Measurements from ENCODE around the gene COMT.

The COMT gene

DNA sequence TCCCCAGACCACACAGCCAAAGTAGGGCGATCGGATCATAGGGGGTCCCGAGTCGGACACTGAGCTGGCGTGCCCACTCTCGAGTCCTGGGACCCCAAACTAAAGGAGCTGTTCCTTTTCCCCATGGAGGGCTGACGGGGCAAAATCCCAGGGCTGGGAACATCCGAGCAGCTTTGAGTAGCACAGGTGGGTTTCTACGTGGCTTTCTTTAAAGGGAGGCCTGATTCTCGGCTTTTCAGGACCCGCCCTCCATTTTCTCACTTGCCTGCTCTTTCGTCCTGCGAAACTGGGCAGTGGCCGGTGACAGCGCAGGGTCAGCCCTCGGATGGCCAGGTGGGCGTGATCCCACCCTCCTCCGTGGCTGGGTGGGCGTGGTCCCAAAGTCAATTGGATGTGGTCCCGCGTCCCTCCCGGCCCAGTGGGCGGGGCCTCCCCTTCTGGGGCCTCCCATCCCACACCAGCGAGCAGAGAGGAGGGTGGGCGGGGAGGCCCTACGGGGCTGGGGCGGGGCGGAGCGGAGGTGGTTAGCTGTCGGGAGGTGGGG is 17.5 kb downstream of the COMT start:
- no peak for DNase-seq

DNA sequence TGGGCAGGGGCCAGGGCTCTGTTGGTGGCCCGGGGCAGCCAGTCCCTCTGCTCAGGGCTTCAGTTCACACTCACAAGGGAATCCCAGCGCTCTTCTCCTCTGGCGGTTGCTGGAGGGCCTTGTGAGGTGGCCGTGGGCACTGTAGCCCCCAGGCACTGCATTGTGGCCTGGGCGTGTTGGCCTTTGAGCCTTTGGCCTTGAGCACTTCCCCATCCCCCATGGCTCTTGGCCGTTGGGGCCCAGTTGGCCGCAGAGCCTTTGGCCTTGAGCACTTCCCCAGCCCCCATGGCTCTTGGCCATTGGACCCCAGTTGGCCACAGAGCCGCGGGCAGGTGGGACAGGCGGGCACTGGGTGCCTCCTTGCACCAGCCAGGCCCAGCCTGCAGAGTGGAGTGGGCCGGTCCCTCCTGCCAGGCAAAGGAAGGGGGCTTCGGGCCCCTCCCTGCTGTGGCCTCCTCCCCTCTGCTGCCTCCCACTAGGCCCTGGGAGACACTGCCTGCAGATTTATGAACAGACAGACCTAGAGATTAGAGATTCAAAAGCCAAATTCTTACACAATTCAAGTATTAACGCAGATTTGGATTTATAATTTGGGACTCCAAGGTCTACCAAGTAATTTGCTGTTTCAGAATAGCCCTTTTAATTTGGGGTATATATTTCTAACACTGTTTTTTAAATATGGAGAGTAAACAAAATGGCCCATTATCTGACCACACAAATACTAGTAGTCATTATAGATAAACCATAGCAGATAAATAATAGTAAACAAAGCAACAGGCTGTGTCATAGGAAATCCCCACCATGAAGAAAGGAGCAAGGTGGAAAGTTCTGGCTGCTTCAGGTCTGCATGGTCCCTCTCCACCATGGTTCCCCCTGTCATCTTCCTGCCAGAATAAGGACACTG is 18.3 kb downstream of the COMT start:
- no peak for DNase-seq

DNA sequence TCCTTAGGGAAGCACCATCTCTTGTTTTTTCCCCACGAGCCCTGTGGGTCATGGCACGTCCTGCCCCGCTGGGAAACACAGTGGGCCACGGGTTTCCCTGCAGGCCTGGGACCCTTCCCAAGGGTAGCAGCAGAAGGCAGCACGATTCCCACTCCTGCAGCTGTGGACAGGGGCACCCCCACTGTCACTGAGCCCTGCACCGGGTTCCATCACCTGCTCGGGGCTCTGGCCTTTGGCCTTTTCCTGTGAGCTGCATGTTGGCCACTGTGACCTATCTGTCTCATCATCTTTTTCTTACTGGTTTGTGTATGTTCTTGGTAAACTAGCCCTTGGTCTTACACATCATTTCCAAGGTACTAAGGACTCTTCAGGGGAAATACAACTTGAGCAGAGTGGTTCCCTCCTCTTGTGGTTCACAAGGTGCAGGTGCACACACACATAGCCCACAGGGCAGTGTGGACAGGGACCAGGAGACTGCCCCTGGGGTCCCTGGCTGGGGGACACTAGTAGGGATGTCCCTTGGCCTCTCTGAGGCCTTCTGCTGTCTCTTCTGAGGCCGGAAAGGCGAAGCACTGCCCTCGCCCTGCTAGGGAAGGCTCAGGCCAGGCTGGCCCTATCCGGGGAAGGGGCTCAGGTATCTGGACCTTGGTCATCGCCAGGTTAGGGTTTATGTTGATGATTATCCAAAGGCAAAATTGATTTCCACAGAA is 19.1 kb downstream of the COMT start:
- DNase-seq = no peak

DNA sequence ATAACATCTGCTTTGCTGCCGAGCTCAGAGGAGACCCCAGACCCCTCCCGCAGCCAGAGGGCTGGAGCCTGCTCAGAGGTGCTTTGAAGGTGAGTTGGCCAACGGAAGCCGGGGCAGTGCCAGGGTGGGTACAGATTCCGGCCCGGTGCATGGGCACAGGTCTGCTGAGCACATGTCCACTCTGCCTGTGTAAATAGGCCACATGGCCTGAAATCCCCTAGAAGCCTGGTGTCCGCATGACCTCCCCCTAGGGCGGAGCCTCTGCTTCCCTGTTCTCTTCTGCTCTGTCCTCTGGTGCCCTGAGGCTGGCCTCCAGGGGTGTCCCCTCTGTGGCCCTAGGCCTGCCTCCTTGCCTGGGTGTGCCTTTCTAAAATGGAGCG is 19.6 kb downstream of the COMT start:
- no peak for DNase-seq

DNA sequence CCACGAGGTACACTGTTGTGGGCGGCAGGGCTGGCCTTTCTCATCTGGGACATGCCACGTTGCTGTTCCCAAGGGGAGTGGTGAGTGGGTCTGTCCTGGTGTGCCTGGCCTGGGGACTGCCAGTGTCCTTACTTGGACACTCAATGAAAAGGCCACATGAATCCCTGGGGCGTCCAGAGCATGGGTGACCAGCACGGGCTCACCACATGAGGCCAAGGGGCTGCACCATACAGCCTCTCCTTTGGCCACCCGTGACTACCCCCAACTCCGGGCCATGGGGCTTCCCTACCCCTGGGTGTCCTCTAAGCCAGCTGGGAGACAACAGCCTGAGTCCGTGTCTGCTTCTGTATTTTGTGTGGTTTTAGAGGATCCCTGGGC is 20.3 kb downstream of the COMT start:
- no peak for DNase-seq

DNA sequence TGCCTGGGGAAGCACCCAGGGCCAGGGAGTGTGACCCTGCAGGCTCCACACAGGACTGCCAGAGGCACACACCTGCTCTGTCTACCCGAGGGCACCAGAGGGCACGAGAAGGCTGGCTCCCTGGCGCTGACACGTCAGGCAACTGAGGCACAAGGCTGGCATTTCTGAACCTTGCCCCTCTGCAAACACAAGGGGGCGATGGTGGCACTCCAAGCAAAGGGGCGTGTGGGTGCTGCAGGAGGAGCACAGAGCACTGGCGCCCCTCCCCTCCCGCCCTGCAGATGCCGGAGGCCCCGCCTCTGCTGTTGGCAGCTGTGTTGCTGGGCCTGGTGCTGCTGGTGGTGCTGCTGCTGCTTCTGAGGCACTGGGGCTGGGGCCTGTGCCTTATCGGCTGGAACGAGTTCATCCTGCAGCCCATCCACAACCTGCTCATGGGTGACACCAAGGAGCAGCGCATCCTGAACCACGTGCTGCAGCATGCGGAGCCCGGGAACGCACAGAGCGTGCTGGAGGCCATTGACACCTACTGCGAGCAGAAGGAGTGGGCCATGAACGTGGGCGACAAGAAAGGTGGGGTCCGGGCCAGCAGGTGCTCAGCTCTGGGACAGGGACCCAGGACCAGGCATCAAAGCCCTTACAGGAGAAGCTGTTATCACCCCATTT is 20.8 kb downstream of the COMT start:
- DNase-seq = peak; percentile 54

DNA sequence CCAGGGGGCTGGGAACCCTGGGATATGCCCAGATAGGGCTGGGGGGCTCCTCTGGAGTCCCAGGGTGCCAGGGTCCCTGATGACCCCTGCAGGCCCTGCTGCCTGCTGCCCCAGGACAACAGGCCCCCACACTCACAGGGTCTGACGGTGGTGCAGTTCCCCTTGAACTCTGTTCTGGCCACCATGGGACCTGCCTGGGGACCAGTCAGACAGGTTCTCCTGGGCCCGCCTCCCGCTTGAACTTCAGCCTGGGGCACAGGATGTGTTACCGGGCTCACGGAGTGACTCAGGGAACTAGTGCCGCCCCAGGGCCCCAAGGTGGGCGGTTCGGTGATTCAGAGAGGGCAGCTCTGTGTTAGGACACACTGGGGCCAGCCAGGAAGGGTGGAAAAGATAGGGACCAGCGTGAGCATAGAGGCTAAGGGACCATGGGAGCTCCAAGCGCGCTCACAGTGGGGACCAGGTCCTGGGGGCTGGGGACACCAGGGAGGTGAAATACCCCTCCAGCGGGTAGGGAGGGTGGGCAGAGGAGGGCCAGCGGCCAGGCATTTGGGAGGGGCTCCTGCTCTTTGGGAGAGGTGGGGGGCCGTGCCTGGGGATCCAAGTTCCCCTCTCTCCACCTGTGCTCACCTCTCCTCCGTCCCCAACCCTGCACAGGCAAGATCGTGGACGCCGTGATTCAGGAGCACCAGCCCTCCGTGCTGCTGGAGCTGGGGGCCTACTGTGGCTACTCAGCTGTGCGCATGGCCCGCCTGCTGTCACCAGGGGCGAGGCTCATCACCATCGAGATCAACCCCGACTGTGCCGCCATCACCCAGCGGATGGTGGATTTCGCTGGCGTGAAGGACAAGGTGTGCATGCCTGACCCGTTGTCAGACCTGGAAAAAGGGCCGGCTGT is 21.6 kb downstream of the COMT start:
- DNase-seq = no peak

DNA sequence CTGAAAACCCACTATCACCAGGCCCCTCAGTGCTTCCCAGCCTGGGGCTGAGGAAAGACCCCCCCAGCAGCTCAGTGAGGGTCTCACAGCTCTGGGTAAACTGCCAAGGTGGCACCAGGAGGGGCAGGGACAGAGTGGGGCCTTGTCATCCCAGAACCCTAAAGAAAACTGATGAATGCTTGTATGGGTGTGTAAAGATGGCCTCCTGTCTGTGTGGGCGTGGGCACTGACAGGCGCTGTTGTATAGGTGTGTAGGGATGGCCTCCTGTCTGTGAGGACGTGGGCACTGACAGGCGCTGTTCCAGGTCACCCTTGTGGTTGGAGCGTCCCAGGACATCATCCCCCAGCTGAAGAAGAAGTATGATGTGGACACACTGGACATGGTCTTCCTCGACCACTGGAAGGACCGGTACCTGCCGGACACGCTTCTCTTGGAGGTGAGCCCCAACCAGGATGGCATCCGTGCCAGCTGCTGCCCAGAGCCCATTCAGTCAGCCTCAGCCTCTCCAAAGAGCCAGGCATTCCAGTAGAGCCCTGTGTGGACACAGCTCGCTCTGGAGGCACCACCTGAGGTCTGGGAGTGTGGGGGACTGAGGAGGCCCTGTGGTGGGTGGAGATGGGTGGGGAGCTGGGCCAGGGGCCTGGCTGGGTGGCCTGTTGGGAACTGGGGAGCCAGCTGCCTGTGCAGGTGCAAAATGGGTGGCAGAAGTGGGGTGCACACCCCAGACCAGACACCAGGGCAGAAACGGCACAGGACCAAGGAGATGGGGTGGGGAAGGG is 22.5 kb downstream of the COMT start:
- DNase-seq = no peak

DNA sequence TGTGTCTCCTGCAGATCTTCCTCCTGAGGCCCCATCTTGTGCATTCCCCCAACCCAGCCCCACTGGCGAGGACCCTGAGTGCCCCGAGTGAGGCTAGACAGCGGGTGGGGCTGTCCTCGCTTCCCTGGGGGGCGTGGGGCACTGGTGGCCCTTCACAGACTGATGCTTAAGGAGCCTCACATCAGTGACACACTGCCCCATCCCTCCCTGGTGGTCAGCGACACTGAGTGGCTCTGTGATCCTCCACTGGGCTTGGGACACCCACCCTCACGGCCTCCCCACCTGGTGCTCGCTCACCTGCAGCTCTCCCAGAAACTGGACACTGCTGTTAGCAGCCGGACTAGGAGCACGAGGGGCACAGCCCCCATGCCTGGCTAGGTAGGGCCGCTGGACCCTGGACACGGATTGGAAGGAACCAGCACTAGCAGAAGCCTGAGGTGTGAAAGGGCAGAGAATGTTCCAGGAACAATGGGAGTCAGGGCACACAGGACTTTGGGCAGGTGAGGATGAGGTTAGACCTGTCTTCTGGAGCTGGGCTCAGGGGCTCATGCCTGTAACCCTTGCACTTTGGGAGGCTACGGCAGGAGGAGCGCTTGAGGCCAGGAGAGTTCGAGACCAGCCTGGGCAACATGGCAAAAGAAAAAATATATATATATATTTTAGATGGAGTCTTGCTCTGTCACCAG is 23.3 kb downstream of the COMT start:
- DNase-seq = no peak

DNA sequence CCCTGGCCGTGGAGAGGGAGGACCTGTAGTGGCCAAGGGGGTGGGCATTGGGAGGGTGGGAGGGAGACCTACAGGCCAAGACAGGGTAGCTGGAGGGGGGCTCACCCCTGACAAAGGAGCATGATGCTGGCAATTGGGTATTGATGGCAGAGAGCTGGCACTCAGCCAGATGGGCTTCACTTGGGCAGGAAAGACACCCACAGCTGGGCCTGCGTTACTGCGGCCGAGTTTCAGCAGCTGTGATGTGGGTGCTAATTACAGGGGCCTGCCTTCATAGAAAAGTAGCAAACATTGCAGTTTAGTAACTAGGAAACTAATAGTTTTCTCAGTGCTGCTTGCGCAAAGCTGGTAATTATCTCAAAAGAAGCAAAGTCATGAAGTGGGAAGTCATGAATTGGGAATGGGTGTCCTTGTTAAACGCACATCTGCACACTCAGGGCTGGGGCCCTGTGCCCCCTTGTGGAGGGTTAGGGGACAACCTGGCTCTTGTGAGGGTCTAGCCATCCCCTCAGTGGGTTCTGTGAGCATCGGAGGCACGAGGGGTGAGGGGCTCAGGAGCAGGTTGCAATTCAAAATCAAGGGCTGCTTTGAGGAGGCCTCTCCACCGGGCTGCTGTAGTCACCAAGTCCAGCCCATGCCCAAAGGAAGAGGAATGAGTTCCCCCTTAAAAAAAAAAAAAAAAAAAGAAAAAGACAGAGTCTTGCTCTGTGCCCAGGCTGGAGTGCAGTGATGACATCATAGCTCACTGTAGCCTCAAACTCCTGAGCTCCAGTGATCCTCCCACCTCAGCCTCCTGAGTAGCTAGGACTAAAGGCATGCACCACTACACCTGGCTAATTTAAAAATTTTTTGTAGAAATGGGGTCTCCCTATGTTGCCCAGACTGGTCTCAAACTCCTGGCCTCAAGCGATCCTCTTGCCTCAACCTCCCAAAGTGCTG is 24.5 kb downstream of the COMT start:
- no peak for DNase-seq

DNA sequence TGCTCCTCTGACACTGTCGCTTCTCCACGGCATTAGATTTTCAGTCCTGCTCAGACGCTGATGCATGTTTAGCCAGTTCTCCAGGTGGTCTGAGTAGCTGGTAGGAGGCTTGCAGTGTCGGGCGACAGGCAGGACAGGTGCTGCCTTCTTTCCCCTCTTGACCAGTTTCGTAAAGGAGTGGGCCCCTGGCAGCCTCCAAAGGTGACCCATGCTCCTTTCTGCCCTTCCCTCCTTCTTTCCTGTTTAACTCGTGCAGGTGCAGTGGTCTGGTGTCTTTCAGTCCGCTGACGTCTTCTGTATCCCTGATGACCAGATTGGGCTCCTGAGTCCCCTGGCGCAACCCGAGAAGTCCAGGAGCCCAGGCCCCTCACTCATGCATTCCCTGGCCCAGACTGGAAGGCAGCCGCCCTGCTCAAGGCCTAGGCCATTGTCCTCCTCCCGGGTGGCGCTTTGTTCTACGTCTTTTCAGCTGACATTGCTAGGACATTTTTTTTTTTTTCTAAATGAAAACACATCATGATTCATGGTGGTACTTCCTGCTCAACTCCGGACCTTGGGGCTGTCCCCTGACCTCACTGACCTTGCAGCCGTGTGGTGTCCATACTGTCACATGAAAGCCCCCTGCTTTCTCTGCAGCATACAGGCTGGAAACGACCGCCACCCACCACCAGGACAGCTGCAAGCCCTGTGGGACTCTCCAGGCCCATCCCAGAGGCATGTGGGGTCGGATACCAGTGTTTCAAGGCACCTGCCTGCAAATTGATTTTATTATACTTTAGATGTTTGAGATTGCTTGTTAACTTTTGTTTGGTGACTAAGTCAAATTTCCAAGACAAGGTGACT is 25.6 kb downstream of the COMT start:
- no peak for DNase-seq

DNA sequence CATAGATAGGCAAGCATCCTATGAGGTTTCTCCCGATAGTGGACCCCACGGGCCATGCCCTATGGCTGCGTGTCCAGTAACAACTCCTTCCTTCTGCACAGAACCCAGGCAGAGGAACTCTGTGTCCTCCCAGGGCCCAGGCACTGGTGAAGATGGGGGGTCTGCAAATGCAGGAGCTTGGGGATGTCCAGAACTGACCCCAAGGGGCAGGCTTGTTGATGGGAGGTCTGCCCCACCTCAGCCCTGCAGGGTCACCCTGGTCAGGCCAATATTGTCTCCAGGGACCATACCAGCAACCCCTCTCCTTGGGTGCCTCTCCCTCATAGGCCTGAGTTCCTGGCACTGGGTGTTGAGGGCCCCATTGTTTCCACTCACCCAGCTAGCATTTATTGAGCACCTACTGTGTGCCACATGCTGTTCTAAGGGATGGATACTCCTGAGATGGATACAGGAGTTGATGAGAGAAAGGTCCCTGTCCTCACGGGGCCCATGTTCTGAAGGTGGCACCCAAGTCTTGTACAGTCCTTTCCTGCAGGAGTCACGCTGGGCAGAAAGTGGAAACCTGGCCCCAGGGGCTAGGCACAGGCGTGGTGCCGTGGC is 26.4 kb downstream of the COMT start:
- DNase-seq = no peak

DNA sequence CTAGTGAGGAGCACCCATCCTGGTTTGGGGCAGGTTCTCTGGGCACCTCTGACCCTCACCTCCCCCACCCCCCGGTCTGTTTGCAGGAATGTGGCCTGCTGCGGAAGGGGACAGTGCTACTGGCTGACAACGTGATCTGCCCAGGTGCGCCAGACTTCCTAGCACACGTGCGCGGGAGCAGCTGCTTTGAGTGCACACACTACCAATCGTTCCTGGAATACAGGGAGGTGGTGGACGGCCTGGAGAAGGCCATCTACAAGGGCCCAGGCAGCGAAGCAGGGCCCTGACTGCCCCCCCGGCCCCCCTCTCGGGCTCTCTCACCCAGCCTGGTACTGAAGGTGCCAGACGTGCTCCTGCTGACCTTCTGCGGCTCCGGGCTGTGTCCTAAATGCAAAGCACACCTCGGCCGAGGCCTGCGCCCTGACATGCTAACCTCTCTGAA is 26.9 kb downstream of the COMT start:
- DNase-seq = no peak

DNA sequence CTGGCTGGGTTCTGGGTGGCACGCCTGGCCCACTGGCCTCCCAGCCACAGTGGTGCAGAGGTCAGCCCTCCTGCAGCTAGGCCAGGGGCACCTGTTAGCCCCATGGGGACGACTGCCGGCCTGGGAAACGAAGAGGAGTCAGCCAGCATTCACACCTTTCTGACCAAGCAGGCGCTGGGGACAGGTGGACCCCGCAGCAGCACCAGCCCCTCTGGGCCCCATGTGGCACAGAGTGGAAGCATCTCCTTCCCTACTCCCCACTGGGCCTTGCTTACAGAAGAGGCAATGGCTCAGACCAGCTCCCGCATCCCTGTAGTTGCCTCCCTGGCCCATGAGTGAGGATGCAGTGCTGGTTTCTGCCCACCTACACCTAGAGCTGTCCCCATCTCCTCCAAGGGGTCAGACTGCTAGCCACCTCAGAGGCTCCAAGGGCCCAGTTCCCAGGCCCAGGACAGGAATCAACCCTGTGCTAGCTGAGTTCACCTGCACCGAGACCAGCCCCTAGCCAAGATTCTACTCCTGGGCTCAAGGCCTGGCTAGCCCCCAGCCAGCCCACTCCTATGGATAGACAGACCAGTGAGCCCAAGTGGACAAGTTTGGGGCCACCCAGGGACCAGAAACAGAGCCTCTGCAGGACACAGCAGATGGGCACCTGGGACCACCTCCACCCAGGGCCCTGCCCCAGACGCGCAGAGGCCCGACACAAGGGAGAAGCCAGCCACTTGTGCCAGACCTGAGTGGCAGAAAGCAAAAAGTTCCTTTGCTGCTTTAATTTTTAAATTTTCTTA is 27.8 kb downstream of the COMT start:
- no peak for DNase-seq

DNA sequence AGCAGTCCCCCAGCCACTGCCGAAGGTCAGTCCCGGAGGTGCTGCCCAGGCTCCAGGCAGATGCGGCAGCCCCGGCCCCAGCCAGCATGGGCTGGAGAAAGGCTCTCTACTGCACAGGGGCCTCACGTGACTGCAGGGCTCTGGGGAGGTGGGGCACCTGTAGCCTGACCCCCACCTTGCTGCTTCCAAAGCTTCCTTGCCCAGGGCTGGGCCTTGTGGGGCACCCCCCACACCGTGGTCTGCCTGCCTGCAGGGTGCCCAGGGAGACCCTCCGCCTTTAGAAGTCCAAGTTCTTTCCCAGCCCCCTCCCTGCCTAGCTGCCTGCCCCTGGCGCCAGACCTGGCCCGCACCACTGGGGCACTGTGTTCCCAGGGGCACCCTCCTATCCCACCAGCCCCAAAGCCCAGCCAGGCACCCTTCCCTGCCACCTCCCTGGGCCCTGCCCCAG is 28.5 kb downstream of the COMT start:
- no peak for DNase-seq

DNA sequence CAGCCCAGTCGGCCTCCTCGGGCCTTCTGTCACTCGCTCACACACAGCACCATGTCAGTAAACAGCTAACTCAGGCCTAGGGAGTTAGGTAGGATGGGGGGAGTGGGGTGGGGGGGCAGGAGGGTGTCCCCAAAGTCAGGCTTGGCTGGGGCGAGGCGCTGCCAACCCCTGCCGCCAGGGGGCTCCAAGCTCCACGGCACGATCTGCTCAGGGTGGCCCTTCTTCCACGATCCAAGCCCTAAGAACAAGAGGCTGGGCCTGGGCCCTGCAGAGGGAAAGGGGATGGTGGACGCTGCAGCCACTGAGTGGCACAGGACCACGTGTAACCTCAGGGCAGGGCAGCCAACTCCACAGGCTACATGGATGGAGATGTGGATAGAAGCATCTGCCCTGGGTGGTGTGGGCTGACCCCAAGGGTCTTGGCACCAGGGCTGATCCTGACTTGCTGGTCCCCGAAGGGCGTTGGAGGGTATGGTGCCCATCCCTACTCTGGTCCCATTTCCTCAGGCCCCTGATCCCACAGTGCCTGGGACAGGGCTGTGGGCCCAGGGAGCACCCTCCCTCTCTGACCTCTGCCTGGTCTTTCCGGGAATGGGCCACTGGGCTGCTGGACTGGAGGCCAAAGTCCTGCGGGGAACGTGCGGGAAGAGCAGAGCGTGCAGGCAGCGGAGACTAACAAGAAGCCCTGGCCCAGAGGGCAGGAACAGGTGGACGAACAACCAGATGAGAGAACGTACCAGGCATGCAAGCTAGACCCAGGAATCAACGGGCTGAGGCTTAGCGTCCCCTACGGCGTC is 29.1 kb downstream of the COMT start:
- DNase-seq = peak; percentile 80

All from CD4-positive, alpha-beta T cell treated with Interleukin-12 subunit alpha and Interleukin-12 subunit beta, for 1 hour (primary cell).